ENCODE measurements around the gene TUBB4A. TPM values are rescaled to one million over a fixed set of nuclear protein-coding genes. Genes with fewer than 3 reads are reported as not detected.
"Not testable (repeated sequence)": the region's sequence is repeated elsewhere in the genome, so short reads cannot be mapped to it uniquely, and the experiment has no call there.

TUBB4A gene
- polyA plus RNA-seq, 4 donors, result 25.4 to 46.2 (median 33.5) TPM

DNA sequence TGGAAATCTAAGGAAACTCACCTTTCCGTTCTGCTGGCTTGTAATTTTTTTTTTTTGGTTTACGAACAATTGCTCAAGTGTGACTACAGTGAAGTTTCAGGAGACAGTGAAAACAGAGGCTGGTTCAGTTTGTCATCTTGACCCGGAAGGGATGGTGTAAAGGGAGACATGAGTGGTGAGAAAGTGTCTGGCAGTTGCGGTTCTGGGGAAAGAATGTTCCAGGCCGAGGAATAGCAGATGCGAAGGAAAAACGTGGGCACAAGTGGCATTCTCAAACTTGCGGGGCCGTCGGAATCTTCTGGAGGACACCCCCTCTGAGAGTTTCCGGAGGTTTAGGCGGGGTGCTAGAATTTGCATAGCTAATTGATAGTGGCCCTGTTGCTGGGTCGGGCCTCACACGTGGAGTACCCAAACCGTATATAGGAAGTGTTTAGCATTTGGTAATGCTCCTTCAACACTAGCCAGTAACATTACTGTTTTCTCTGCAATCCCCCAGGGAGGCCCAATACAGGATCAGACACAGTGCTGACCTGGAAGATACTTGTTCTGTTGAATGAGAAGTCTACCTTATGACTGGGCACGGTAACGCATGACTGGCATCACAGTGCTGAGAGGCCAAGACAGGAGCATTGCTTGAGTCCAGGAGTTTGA lies 25.9 kb upstream of the TUBB4A start:
- no peak for DNase-seq (ENCODE audit: low read depth in 4 of 4, low spot score in 2 of 4)

DNA sequence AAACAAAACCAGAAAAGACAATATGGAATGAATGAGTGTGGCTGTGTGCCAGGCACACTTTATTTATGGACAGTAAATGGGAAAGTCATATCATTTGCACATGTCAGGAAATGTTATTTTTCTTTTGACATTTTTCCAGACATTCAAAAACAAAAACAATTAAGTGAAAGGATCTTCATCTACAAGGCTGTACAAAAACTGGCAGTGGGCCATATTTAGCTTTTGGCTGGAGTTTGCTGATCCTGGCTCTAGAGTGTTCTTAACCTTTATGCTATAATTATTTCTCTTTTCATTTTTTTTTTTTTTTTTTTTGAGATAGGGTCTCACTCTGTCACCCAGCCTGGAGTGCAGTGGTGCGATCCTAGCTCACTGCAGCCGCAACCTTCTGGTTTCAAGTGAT lies 22.2 kb upstream of the TUBB4A start:
- DNase-seq (ENCODE audit: low read depth in 4 of 4, low spot score in 2 of 4), result no peak

DNA sequence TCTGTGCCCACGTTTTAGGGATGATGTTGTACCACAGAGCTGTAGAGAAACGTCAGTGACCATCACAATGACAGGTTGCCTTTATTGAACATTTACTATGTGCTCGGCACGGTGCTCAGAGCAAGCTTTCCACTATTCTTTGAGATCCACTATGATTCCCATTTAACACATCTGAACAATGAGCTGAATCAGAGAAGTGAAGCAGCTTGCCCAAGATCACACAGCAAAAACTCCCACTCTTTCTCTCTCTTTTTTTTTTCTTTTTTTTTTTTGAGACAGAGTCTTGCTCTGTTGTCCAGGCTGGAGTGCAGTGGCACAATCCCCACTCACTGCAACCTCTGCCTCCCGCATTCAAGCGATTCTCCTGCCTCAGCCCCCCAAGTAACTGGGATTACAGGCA lies 20.6 kb upstream of the TUBB4A start:
- no peak for DNase-seq (ENCODE audit: low read depth in 4 of 4, low spot score in 2 of 4)

DNA sequence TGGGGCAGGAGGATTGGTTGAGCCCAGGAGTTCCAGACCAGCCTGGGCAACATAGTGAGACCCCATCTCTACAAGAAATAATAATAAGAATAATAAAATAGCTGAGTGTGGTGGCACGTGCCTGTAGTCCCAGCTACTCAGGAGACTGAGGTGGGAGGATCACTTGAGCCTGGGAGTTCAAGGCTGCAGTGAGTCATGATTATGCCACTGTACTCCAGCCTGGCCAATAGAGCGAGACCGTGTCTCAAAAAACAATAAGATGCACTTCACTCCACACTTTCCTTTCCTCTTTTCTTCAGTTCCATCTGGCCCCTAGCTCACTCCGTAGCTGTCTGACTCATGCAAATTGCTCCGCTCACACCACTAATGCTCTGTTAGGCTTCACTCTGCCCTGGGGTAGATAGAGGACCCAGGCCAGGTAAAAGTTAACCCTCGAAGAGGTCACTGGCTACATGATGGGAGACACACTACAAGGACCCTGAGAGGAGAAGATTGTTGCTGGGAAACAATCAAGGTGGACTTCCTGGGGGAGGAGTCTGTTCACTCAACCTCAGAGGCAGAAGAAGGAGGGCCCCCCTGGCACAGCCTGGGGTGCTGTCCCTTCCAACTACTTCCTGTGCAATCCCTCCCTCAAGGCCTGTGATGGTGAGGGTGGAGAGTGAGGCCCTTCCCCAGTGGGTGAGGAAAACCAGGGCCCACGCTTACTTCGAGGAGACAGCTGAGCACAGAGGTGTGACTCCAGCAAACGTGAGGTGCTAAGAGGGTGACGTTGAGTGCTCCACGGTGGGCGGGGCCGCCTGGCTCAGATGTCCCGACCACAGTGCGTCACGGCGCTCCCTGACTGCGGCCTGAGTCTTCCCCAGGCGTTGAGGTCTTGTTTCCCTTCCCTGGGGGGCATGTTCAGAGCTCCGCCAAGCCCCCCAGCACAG lies 19.9 kb upstream of the TUBB4A start:
- no peak for DNase-seq (ENCODE audit: low read depth in 4 of 4, low spot score in 2 of 4)

GRCh38 chr19:6519289-6519688 lies 17.2 kb upstream of the TUBB4A start:
- no peak for DNase-seq (ENCODE audit: low read depth in 4 of 4, low spot score in 2 of 4)

- no peak for DNase-seq (ENCODE audit: low read depth in 4 of 4, low spot score in 2 of 4)
Observed at GRCh38 chr19:6518145-6518911, 16.2 kb upstream of the TUBB4A start.

DNA sequence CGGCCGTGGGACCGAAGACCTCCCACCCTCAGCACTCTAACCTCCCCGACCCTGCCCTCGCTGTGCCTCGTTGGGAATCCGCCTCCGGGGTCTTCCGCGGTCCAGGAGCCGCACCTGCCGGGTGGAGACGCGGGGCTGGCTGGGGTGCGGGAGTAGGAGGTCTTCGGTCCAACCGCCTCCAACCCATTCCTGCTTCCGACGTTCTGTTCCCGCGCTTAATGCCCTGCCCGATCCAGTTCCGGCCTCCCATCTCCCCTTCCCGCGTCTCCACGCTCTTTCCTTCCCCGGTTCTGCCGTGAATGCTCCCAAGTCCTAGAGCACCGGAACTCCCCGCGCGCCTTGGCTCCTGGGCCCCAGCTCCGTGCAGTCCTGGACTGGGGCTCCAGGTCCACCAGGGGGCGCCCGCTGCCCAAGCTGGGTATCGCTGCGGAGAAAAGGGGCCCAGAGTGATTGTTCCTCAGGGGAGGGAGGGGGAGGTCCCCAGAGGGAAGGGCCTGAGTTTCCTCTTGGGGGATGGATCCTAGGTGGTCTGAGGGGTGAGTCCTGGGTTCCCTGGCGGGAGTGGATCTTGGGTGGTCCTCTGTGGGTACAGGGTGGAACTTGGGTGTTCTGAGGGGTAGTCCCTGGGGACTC lies 14.7 kb upstream of the TUBB4A start:
- peak; percentile 41 to 85 (median 69) for DNase-seq (ENCODE audit: low read depth in 4 of 4, low spot score in 2 of 4)

DNA sequence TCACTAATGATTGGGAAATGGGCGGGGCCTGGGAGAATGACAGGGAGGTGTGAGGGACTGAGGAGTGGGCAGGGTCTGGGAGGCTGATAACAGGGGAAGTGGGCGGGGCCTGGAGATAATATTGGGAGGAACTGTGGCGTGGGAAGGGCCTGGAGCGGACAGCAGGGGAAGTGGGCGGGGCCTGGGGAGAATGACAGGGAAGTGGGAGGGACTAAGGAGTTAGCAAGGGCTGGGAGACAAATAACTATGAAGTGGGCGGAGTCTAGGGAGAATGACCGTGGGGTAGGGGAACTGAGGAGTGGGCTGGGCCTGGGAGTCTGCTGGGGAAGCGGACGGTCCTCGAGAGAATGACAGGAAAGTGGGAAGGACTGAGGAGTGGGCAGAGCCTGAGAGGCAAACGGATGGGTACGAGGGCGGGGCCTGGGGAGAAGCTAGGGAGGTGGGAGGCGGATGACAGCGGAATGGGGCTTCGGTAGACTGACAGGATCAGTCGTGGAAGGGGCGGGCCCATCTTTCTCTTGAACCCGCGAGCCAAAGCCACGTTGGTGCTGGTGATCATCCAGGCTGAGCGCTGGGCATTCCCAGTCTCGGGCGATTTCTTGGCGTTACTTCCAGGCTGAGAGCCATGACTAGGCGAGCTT lies 14.0 kb upstream of the TUBB4A start:
- DNase-seq (ENCODE audit: low read depth in 4 of 4, low spot score in 2 of 4), result peak; percentile 56 to 80 (median 74)

GRCh38 chr19:6514926-6515544 lies 12.9 kb upstream of the TUBB4A start:
- no peak for DNase-seq (ENCODE audit: low read depth in 4 of 4, low spot score in 2 of 4)

DNA sequence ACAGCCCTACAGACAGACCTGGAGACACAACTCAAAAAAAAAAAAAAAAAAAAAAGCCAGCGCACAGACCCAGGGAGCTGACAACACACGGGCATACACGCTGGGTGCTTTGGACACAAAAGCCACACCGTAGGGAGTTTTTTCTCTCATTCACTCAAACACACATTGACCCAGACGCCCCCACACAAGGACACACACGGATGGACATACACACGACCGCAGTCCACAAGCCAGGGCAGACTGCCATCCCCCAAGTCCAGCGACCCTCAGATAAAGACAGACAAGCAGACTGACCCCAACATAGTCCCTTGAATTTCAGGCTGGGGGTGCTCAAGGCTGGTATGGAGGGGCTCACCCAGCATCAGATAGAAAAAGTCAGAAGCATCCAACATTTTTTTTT lies 12.0 kb upstream of the TUBB4A start:
- no peak for DNase-seq (ENCODE audit: low read depth in 4 of 4, low spot score in 2 of 4)

DNA sequence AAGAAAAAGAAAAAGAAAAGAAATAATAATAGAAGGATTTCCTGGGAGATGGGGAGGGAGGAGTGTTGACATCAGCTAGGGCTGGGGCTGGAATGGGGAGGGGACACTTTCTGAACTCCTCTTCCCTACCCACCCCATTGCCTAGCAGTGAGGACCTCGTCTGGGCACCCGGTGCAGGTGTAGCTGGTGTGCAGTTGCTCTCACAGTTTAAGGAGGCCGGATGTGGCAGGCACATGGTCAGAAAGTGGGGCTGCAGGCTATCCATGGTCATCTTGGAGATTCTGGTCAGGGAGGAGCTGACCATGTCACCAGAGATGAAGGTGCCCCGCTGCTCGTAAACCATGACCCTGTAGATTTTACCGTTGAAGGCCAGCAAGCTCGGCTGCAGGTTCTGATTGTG lies 8.5 kb upstream of the TUBB4A start:
- no peak for DNase-seq (ENCODE audit: low read depth in 4 of 4, low spot score in 2 of 4)

- DNase-seq (ENCODE audit: low read depth in 4 of 4, low spot score in 2 of 4), result no peak
Observed at GRCh38 chr19:6509118-6509971, 7.2 kb upstream of the TUBB4A start.

DNA sequence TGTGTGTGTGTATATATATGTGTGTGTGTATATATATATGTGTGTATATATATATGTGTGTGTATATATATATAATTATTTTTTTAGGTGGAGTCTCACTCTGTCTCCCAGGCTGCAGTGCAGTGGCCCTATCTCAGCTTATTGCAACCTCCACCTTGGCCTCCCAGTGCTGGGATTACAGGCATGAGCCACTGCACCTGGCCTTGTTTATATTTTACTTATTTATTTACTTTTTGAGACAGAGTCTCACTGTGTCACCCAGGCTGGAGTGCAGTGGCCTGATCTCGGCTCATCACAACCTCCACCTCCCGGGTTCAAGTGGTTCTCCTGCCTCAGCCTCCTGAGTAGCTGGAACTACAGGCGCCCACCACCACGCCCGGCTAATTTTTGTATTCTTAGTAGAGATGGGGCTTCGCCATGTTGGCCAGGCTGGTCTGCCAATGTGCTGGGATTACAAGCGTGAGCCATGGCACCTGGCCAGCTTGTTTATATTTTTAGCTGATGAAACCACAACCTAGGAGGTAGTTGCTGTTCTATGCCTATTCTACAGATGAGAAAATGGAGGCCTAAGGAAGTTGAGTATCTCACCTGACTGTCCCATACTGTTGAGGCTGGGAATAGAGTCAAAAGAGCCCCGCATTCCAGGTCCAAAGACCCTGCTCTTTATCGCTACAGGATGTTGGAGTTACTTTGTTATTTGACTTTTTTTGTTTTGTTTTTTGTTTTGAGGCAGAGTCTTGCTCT lies 6.1 kb upstream of the TUBB4A start:
- not testable (repeated sequence) for DNase-seq (ENCODE audit: low read depth in 4 of 4, low spot score in 2 of 4)

GRCh38 chr19:6503407-6504201 lies 1.5 kb upstream of the TUBB4A start:
- no peak for DNase-seq (ENCODE audit: low read depth in 4 of 4, low spot score in 2 of 4)

DNA sequence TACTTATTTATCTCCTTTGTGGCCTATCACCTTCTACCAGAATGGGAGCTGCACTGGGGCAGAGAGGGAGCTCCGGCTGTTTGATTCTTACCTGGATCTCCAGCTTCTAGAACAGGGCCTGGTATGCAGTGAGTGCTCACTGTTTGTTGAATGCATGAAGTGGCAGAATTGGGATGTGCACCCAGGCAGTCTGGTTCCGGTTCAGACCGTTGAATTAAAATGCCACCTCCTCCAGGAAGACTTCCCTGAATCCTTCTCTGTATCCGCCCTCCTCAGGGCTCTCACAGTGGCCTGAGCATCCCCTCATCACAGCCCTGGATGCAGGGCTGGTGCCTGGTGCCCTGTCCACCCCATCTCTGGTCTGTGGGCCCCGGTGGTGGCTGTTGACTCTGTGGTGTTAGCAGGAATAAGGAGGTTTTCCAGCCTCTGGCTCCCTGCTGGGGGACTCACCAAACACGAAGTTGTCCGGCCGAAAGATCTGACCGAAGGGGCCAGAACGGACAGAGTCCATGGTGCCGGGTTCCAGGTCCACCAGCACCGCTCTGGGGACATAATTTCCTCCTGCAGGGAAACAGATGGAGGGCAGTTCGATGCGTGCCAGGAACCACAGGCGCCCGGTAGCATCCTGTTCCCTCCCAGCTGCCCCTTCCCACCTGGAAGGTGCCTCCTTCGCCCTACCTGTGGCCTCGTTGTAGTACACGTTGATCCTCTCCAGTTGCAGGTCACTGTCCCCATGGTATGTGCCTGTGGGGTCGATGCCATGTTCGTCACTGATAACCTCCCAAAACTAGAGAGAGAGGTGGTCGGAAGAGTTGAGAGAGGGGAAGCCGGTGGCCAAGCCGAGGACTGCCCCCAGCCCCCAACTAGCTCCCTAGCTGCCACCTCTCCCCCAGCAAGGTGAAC lies 1.0 kb downstream of the TUBB4A start:
- DNase-seq (ENCODE audit: low read depth in 4 of 4, low spot score in 2 of 4), result no peak

GRCh38 chr19:6499052-6499790 lies 2.9 kb downstream of the TUBB4A start:
- no peak for DNase-seq (ENCODE audit: low read depth in 4 of 4, low spot score in 2 of 4)
